ENCODE results near the gene ARHGEF2. TPM values are rescaled to one million over a fixed set of nuclear protein-coding genes. Genes with fewer than 3 reads are reported as not detected.

The ARHGEF2 gene
- total and polyA plus RNA-seq, 9 donors, result 36.3 to 221 (median 63.3) TPM

- no peak overlapping the region for H3K4me3 ChIP-seq
- H3K9me3 ChIP-seq, result no peaks in the 10 kb centered on the region
- H3K36me3 ChIP-seq, result no peaks in the 10 kb centered on the region
- intact Hi-C loops (cut with DNase I), result no loop called here
- peaks cover 5% of the 10 kb centered on the region for H3K4me1 ChIP-seq (ENCODE audit: insufficient read depth)
- H3K27ac ChIP-seq, result no peak overlapping the region
- no peaks in the 10 kb centered on the region for H3K27me3 ChIP-seq
- no peak for DNase-seq
- 64 to 73% (median 68%) methylated on average over 2 of the region's 2 CpGs for WGBS, 3 donors
- TF ChIP-seq EP300 (IDR thresholded peaks at IDR 0.05) (no peak), POLR2A (IDR thresholded peaks at IDR 0.05) (no peak), CTCF (IDR thresholded peaks at IDR 0.05) (no peak)
These were observed 43.6 kb upstream of the ARHGEF2 start for GRCh38 chr1:156021954-156022353.

- no peak for DNase-seq
- TF ChIP-seq POLR2A (IDR thresholded peaks at IDR 0.05), result no peak
- TF ChIP-seq CTCF (IDR thresholded peaks at IDR 0.05), result no peak
- no peak for TF ChIP-seq EP300 (IDR thresholded peaks at IDR 0.05)
- 0 to 1% (median 1%) methylated on average over 4 of the region's 4 CpGs for WGBS, 3 donors
- peak overlapping the region; percentile 88 for H3K4me3 ChIP-seq
- no peaks in the 10 kb centered on the region for H3K9me3 ChIP-seq
- H3K27me3 ChIP-seq, result no peaks in the 10 kb centered on the region
- H3K4me1 ChIP-seq (ENCODE audit: insufficient read depth), result peaks cover 5% of the 10 kb centered on the region
- no peaks in the 10 kb centered on the region for H3K36me3 ChIP-seq
- intact Hi-C loops (cut with DNase I), result no loop called here
- peak overlapping the region in 1 of 2 donors; percentile 74 for H3K27ac ChIP-seq
These were observed 42.7 kb upstream of the ARHGEF2 start for GRCh38 chr1:156021093-156021428.

- peak within 1 kb of the TSS; percentile 16 to 74 for H3K27ac ChIP-seq
- H3K4me1 ChIP-seq (ENCODE audit: insufficient read depth), result peaks cover 5% of the 10 kb centered on the region
- H3K4me3 ChIP-seq, result peak within 1 kb of the TSS; percentile 88
- peak; percentile 83 to 89 (median 84) for DNase-seq
- H3K9me3 ChIP-seq, result no peaks in the 10 kb centered on the region
- WGBS, 3 donors, result 0% methylated on average over 45 of the region's 45 CpGs
- H3K27me3 ChIP-seq, result no peaks in the 10 kb centered on the region
- TF ChIP-seq EP300 (IDR thresholded peaks at IDR 0.05) (no peak), POLR2A (IDR thresholded peaks at IDR 0.05) (peak; percentile 59), CTCF (IDR thresholded peaks at IDR 0.05) (no peak)
- intact Hi-C loops (cut with DNase I), result no loop called here
- no peaks in the 10 kb centered on the region for H3K36me3 ChIP-seq
These were observed 42.1 kb upstream of the ARHGEF2 start, which contains the start of gene SSR2 for GRCh38 chr1:156020293-156021092. Gene SSR2 (minus strand): TSS chr1:156020951. CDS start chr1:156020167, 784 bp downstream.

GRCh38 chr1:156019946-156020292, 41.6 kb upstream of the ARHGEF2 start:
- no peaks in the 10 kb centered on the region for H3K36me3 ChIP-seq
- H3K4me1 ChIP-seq (ENCODE audit: insufficient read depth), result peaks cover 5% of the 10 kb centered on the region
- DNase-seq, result no peak
- intact Hi-C loops (cut with DNase I), result no loop called here
- 10 to 26% (median 12%) methylated on average over 8 of the region's 8 CpGs for WGBS, 3 donors
- no peak for TF ChIP-seq CTCF (IDR thresholded peaks at IDR 0.05)
- TF ChIP-seq POLR2A (IDR thresholded peaks at IDR 0.05), result no peak
- TF ChIP-seq EP300 (IDR thresholded peaks at IDR 0.05), result no peak
- H3K27ac ChIP-seq, result no peak overlapping the region
- H3K27me3 ChIP-seq, result no peaks in the 10 kb centered on the region
- H3K4me3 ChIP-seq, result peak overlapping the region; percentile 88
- no peaks in the 10 kb centered on the region for H3K9me3 ChIP-seq

All from ovary (tissue), 9 donors.